Endothelial cell of umbilical vein (primary cell): ENCODE measurements around the gene MCTP1. TPM values are rescaled to one million over a fixed set of nuclear protein-coding genes. Genes with fewer than 3 reads are reported as not detected.

ENCODE experiments used
- BruUV-seq: library from RNA; stranded (reverse); fragments of 400-500 nt; replicated peaks from 2 replicates; lab custom pipeline; 2021; lab: Mats Ljungman, UMichigan
- CTCF ChIA-PET: fragments of 300-600, 350-600 bp; sonication (Branson Sonifier 250); formaldehyde crosslinking; loops from one replicate; lab custom pipeline; 2021; ENCODE audit warnings: antibody characterized with exemption, inconsistent platforms; lab: Charles Lee
- POLR2A ChIA-PET: fragments of 300-600, 350-600 bp; sonication (Branson Sonifier 250); formaldehyde crosslinking; loops from one replicate; lab custom pipeline; 2021; ENCODE audit warnings: antibody characterized with exemption, inconsistent platforms; lab: Charles Lee
- DNase-seq: peaks from one replicate; pipeline ENCODE4 v3.0.0-alpha.2; 2011; ENCODE audit warnings: low read depth, low spot score
- FAIRE-seq: peaks from 2 replicates; lab custom pipeline; 2011; peaks lifted over from hg19 to GRCh38; lab: Jason Lieb, UNC
- H2AFZ ChIP-seq: 2 replicates; pipeline ENCODE4 v1.6.0; 2012; ENCODE audit warnings: low read depth, low read length, control low read depth, inconsistent platforms
- H3K27ac ChIP-seq: 2 replicates; pipeline ENCODE4 v1.5.1; 2011; ENCODE audit warnings: low read depth, mild to moderate bottlenecking, control low read depth, low read length, moderate library complexity; ENCODE audit not compliant: insufficient read depth
- H3K27me3 ChIP-seq, 2 experiments: 2 replicates each; pipeline versions ENCODE4 v1.6.0 to v1.6.1; 2011; ENCODE audit warnings: low read length in 2 of 2, mixed read lengths in 1 of 2; ENCODE audit not compliant: control insufficient read depth in 2 of 2, insufficient read depth in 2 of 2
- H3K36me3 ChIP-seq, 2 experiments: 2 replicates in 1 of 2; 3 replicates in 1 of 2; pipeline ENCODE4 v1.5.1; 2011; ENCODE audit warnings: low read length in 2 of 2, mild to moderate bottlenecking in 1 of 2, moderate library complexity in 1 of 2; ENCODE audit not compliant: control insufficient read depth in 2 of 2, insufficient read depth in 2 of 2; ENCODE audit errors: extremely low read depth in 1 of 2
- H3K4me1 ChIP-seq: 3 replicates; pipeline ENCODE4 v1.5.1; 2011; ENCODE audit warnings: mild to moderate bottlenecking, low read length; ENCODE audit not compliant: control insufficient read depth, insufficient read depth; ENCODE audit errors: extremely low read depth
- H3K4me2 ChIP-seq: 2 replicates; pipeline ENCODE4 v1.6.1; 2011; ENCODE audit warnings: low read length, control low read depth, mixed read lengths; ENCODE audit not compliant: insufficient read depth
- H3K4me3 ChIP-seq, 3 experiments: fragments of 200-600 bp in 1 of 3; sonication (generic), shearing (Covaris generic) in 1 of 3; replicated peaks in 1 of 3; 2 replicates each; pipeline ENCODE4 v1.5.1; 2011 to 2016; ENCODE audit warnings: control low read depth in 3 of 3, low read length in 3 of 3, mild to moderate bottlenecking in 2 of 3, inconsistent platforms in 1 of 3, low read depth in 1 of 3, moderate library complexity in 1 of 3; ENCODE audit not compliant: insufficient read depth in 1 of 3
- H3K79me2 ChIP-seq: 2 replicates; pipeline ENCODE4 v1.6.0; 2012; ENCODE audit warnings: low read length, inconsistent platforms; ENCODE audit not compliant: control insufficient read depth, insufficient read depth
- H3K9ac ChIP-seq: replicated peaks from 2 replicates; pipeline ENCODE3; 2011; ENCODE audit warnings: low read length, control low read depth; ENCODE audit not compliant: insufficient read depth; ENCODE audit errors: extremely low read depth
- H3K9me1 ChIP-seq: replicated peaks from 3 replicates; pipeline ENCODE4 v1.6.0; 2011; ENCODE audit warnings: mild to moderate bottlenecking, low read length; ENCODE audit not compliant: control insufficient read depth, insufficient read depth; ENCODE audit errors: extremely low read depth
- H3K9me3 ChIP-seq: replicated peaks from 2 replicates; pipeline ENCODE4 v1.5.1; 2012; ENCODE audit warnings: low read length, inconsistent platforms; ENCODE audit not compliant: control insufficient read depth, insufficient read depth
- H4K20me1 ChIP-seq: replicated peaks from 2 replicates; pipeline ENCODE3; 2011; ENCODE audit warnings: mild to moderate bottlenecking, low read length; ENCODE audit not compliant: control insufficient read depth, insufficient read depth; ENCODE audit errors: extremely low read depth
- EZH2 ChIP-seq: IDR thresholded peaks from 2 replicates; pipeline ENCODE4 v1.6.1; 2012; ENCODE audit warnings: borderline replicate concordance, low read depth, mild to moderate bottlenecking, moderate library complexity, low read length, inconsistent platforms; ENCODE audit not compliant: severe bottlenecking
- FOS ChIP-seq: IDR thresholded peaks from 2 replicates; pipeline ENCODE4 v1.6.1; 2011; ENCODE audit warnings: mild to moderate bottlenecking, low read length, moderate library complexity, borderline replicate concordance; ENCODE audit not compliant: insufficient read depth
- GATA2 ChIP-seq: IDR thresholded peaks from 2 replicates; pipeline ENCODE4 v1.7.0; 2011; ENCODE audit warnings: low read depth, mild to moderate bottlenecking, moderate library complexity, mixed read lengths, low read length; ENCODE audit not compliant: insufficient read length, insufficient read depth
- JUN ChIP-seq: IDR thresholded peaks from 2 replicates; pipeline ENCODE4 v1.6.1; 2011; ENCODE audit warnings: borderline replicate concordance, low read depth; ENCODE audit not compliant: insufficient read length, insufficient read depth
- MYC ChIP-seq: IDR thresholded peaks from one replicate; pipeline ENCODE4 v1.6.1; 2011; ENCODE audit warnings: mild to moderate bottlenecking, low read depth, low read length
- POLR2A ChIP-seq: IDR thresholded peaks from 2 replicates; pipeline ENCODE4 v1.6.1; 2012; ENCODE audit warnings: low read depth, mild to moderate bottlenecking, control low read depth, low read length
- POLR2AphosphoS5 ChIP-seq: IDR thresholded peaks from 2 replicates; pipeline ENCODE4 v1.6.1; 2012; ENCODE audit warnings: low read depth, mild to moderate bottlenecking, control low read depth, low read length, moderate library complexity; ENCODE audit not compliant: insufficient read depth
- dilution Hi-C: fragments of 300-500 bp; cut with MboI; formaldehyde crosslinking; loops from one replicate; pipeline ENCODE4 v1.15.0; 2019; ENCODE audit warnings: low sequenced_read_pairs; ENCODE audit not compliant: extremely low pct_ligation_motif_present
- intact Hi-C: fragments of 100-400 bp; cut with micrococcal nuclease; formaldehyde crosslinking; loops from one replicate; pipeline ENCODE4 v1.10.0; 2022
- polyA plus RNA-seq, 4 experiments: library from polyadenylated mRNA; depleted of rRNA in 3 of 4; stranded (reverse) in 3 of 4; unstranded in 1 of 4; fragments of >200 nt; gene quantifications; 2 replicates each; pipeline versions ENCODE4 v1.2.1 to v1.2.3, GENCODE V29; 2011 to 2012; ENCODE audit warnings: missing spikeins in 1 of 4
- total RNA-seq: library from RNA; stranded (reverse); gene quantifications from 2 replicates; pipeline ENCODE4 v1.2.3, GENCODE V29; 2021
- TF ChIP-seq, protein P1 (sequence below): IDR thresholded peaks from 2 replicates; pipeline ENCODE4 v1.6.1; 2011; ENCODE audit not compliant: insufficient read depth, insufficient read length
- TF ChIP-seq, protein P2 (sequence below), 2 donors: IDR thresholded peaks; 1 replicate in 1 of 2; 2 replicates in 1 of 2; pipeline ENCODE4 v1.5.1; 2011; ENCODE audit warnings: low read length in 2 of 2, mild to moderate bottlenecking in 2 of 2, moderate library complexity in 2 of 2, control low read depth in 1 of 2, inconsistent platforms in 1 of 2, low read depth in 1 of 2; ENCODE audit not compliant: insufficient read depth in 1 of 2; ENCODE audit errors: extremely low read depth in 1 of 2

The MCTP1 gene
- total and polyA plus RNA-seq, 2 donors (not counting 3 experiments of a cell fraction or from before 2014, with no cell fraction given): 79.3 to 203 TPM

DNA sequence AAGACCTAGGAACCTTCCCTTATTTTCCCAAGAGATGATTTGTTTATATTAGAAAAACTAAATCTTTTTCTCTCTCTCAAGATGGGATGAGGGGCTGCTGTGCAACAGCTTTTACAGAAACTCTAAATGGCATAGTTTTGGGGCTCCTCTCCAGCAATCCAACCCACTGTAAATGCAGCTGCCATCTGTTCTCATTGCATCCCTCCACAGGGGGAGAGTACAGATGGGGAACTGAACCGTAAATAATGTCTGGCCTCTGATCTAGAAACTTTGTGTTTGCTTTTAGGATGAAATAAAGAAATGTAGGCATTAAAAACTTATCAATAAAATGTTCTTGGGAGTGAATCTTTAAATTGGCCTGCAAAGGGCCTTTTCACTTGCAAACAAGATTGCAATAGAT lies 291.4 kb downstream of the MCTP1 start:
- no peaks in the 10 kb centered on the region for H3K4me1 ChIP-seq
- intact Hi-C loops (no loop called here), dilution Hi-C loops (no loop called here)
- H3K27ac ChIP-seq: no peak overlapping the region
- DNase-seq (no peak), FAIRE-seq (no peak)
- no peak overlapping the region for H3K4me2 ChIP-seq
- ChIA-PET POLR2A (no interaction called here), CTCF (interaction anchor here (1.7 kb wide), 1 partner anchor 10 kb away, joined by 4 read pairs; no protein-coding TSS in a partner anchor)
- peaks cover 9% of the 10 kb centered on the region for H4K20me1 ChIP-seq
- H3K9me3 ChIP-seq: no peaks in the 10 kb centered on the region
- peaks cover 6% of the 10 kb centered on the region for H3K79me2 ChIP-seq
- H3K9me1 ChIP-seq: no peaks in the 10 kb centered on the region
- H3K27me3 ChIP-seq: no peaks in the 10 kb centered on the region
- H2AFZ ChIP-seq: no peak overlapping the region
- H3K36me3 ChIP-seq: peaks cover 0 to 2% of the 10 kb centered on the region in 2 experiments
- H3K9ac ChIP-seq: no peak overlapping the region
- H3K4me3 ChIP-seq: no peak overlapping the region
- no peak for TF ChIP-seq EZH2
- TF ChIP-seq POLR2AphosphoS5: no peak
- BruUV-seq: no TSS peak

DNA sequence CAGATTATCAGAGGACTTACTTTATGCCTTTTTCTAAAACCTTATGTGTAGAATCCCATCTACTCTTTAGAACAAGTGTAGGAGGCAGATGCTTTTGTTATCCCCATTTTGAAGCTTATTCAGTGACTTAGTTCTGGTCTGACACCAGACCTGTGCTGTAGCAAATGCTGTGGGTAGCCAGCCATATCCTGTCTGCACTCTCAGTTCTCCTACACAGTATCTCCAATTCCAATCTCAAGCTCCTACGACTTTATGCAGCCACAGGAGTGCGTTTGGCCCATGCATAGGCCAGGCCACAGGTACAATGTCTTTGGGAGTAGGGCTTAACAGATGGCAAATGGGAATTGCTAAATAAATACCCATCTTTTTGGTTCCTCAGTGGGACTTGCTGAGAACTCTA lies 292.6 kb downstream of the MCTP1 start:
- no TSS peak for BruUV-seq
- H3K36me3 ChIP-seq: peaks cover under 1 to 2% of the 10 kb centered on the region in 2 experiments
- no peak for TF ChIP-seq EZH2
- TF ChIP-seq FOS: no peak
- TF ChIP-seq POLR2A: no peak
- no peak for TF ChIP-seq GATA2
- TF ChIP-seq POLR2AphosphoS5: no peak
- TF ChIP-seq, protein P1, sequence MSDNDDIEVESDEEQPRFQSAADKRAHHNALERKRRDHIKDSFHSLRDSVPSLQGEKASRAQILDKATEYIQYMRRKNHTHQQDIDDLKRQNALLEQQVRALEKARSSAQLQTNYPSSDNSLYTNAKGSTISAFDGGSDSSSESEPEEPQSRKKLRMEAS: no peak
- no peak for TF ChIP-seq JUN
- TF ChIP-seq, protein P2, sequence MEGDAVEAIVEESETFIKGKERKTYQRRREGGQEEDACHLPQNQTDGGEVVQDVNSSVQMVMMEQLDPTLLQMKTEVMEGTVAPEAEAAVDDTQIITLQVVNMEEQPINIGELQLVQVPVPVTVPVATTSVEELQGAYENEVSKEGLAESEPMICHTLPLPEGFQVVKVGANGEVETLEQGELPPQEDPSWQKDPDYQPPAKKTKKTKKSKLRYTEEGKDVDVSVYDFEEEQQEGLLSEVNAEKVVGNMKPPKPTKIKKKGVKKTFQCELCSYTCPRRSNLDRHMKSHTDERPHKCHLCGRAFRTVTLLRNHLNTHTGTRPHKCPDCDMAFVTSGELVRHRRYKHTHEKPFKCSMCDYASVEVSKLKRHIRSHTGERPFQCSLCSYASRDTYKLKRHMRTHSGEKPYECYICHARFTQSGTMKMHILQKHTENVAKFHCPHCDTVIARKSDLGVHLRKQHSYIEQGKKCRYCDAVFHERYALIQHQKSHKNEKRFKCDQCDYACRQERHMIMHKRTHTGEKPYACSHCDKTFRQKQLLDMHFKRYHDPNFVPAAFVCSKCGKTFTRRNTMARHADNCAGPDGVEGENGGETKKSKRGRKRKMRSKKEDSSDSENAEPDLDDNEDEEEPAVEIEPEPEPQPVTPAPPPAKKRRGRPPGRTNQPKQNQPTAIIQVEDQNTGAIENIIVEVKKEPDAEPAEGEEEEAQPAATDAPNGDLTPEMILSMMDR (IDR thresholded peaks at IDR 0.05; ENCODE audit: extremely low read depth in 1 of 2, insufficient read depth in 1 of 2, low read depth in 1 of 2, low read length in 2 of 2): no peak
- TF ChIP-seq MYC: no peak
- peaks cover 5% of the 10 kb centered on the region for H3K79me2 ChIP-seq
- no peak overlapping the region for H3K9ac ChIP-seq
- H3K4me2 ChIP-seq: no peak overlapping the region
- dilution Hi-C loops (no loop called here), intact Hi-C loops (no loop called here)
- H3K27ac ChIP-seq: no peak overlapping the region
- H4K20me1 ChIP-seq: peaks cover 7% of the 10 kb centered on the region
- H3K4me1 ChIP-seq: no peaks in the 10 kb centered on the region
- no peaks in the 10 kb centered on the region for H3K27me3 ChIP-seq
- no peak overlapping the region for H2AFZ ChIP-seq
- no peak for FAIRE-seq
- H3K4me3 ChIP-seq: no peak overlapping the region
- H3K9me1 ChIP-seq: no peaks in the 10 kb centered on the region
- CTCF ChIA-PET: no interaction called here
- H3K9me3 ChIP-seq: no peaks in the 10 kb centered on the region
- no peak for DNase-seq
- POLR2A ChIA-PET: no interaction called here
